ENCODE measurements around the gene MDM4.
"Not testable (repeated sequence)": the region's sequence is repeated elsewhere in the genome, so short reads cannot be mapped to it uniquely, and the experiment has no call there.

MDM4 gene

GRCh38 chr1:204516180-204516879 lies at the start of gene MDM4:
TSS of gene MDM4 (plus strand) at chr1:204516406. CDS start at chr1:204525519, 9,113 bp downstream.
- in situ Hi-C loops (cut with MboI; ENCODE audit: low sequenced_read_pairs) = no loop called here

- in situ Hi-C loops (cut with MboI; ENCODE audit: low sequenced_read_pairs) = no loop called here
Observed at GRCh38 chr1:204466416-204467405, 49.5 kb upstream of the MDM4 start.

- in situ Hi-C loops (cut with MboI; ENCODE audit: low sequenced_read_pairs) = no loop called here
Observed at GRCh38 chr1:204468206-204468605, 48.0 kb upstream of the MDM4 start.

- in situ Hi-C loops (cut with MboI; ENCODE audit: low sequenced_read_pairs) = no loop called here
Observed at GRCh38 chr1:204468766-204469302, 47.4 kb upstream of the MDM4 start.

- in situ Hi-C loops (cut with MboI; ENCODE audit: low sequenced_read_pairs) = no loop called here
Observed at GRCh38 chr1:204469304-204469703, 46.9 kb upstream of the MDM4 start.

GRCh38 chr1:204471687-204472086 lies 44.5 kb upstream of the MDM4 start:
- in situ Hi-C loops (cut with MboI; ENCODE audit: low sequenced_read_pairs) = no loop called here

GRCh38 chr1:204472660-204473059 lies 43.5 kb upstream of the MDM4 start:
- in situ Hi-C loops (cut with MboI; ENCODE audit: low sequenced_read_pairs) = no loop called here

- in situ Hi-C loops (cut with MboI; ENCODE audit: low sequenced_read_pairs) = no loop called here
Observed at GRCh38 chr1:204473400-204473965, 42.7 kb upstream of the MDM4 start.

- in situ Hi-C loops (cut with MboI; ENCODE audit: low sequenced_read_pairs) = no loop called here
Observed at GRCh38 chr1:204475656-204476432, 40.4 kb upstream of the MDM4 start.

GRCh38 chr1:204476563-204476962 lies 39.6 kb upstream of the MDM4 start:
- in situ Hi-C loops (cut with MboI; ENCODE audit: low sequenced_read_pairs) = no loop called here

GRCh38 chr1:204477036-204477740 lies 39.0 kb upstream of the MDM4 start:
- in situ Hi-C loops (cut with MboI; ENCODE audit: low sequenced_read_pairs) = no loop called here

- in situ Hi-C loops (cut with MboI; ENCODE audit: low sequenced_read_pairs) = no loop called here
Observed at GRCh38 chr1:204478172-204478899, 37.9 kb upstream of the MDM4 start.

GRCh38 chr1:204478921-204479320 lies 37.3 kb upstream of the MDM4 start:
- in situ Hi-C loops (cut with MboI; ENCODE audit: low sequenced_read_pairs) = no loop called here

GRCh38 chr1:204479387-204480136 lies 36.6 kb upstream of the MDM4 start:
- in situ Hi-C loops (cut with MboI; ENCODE audit: low sequenced_read_pairs) = no loop called here

GRCh38 chr1:204480515-204480914 lies 35.7 kb upstream of the MDM4 start:
- in situ Hi-C loops (cut with MboI; ENCODE audit: low sequenced_read_pairs) = no loop called here

- in situ Hi-C loops (cut with MboI; ENCODE audit: low sequenced_read_pairs) = no loop called here
Observed at GRCh38 chr1:204483791-204484190, 32.4 kb upstream of the MDM4 start.

GRCh38 chr1:204486513-204487255 lies 29.5 kb upstream of the MDM4 start:
- in situ Hi-C loops (cut with MboI; ENCODE audit: low sequenced_read_pairs) = not testable (repeated sequence)

GRCh38 chr1:204487256-204487615 lies 29.0 kb upstream of the MDM4 start:
- in situ Hi-C loops (cut with MboI; ENCODE audit: low sequenced_read_pairs) = no loop called here

Measured in hTERT RPE-1 (cell line).